ENCODE measurements around the gene CYP26C1.
A peak's percentile ranks its signal among the peaks of the same experiment; 100 is the strongest.

Gene CYP26C1

DNA sequence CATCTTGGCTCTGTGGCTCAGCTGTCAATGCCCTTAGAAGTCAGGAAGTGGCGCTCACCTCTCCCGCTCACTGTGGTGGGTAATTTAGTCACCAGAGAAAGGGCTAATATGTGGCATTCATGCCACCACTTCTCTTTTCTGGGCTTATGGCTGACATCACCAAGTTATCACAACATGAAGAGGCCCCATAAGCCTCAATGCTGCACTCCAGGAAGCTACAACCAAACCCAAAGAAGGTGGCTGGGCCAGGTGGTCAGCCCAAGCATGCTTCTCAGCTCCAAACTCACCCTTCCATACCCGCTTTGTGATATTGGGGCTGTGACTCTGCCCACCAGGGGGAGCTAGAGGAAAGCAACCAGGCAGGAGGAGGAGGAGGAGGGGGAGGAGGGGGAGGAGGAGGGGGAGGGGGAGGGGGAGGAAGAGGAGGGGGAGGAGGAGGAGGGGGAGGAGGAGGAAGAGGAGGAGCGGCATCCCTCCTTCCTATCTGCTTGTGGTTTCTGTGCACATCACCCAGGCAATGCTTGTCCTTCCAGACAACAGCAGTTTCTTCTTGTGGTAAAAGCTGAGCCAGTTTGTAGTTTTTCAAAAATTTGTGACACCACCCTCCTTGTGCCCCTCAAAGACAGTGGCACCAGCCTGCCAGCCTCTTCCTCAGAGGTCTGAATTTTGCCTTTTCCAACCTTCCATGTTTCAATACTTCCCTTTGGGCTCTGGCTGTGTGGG is 55.2 kb downstream of the CYP26C1 start:
- peak; percentile 10 for DNase-seq (ENCODE audit: low read depth)
